K562 (cell line): Measurements from ENCODE around the gene PIGT. TPM values are rescaled to one million over a fixed set of nuclear protein-coding genes. Genes with fewer than 3 reads are reported as not detected.

Source experiments
- ATF6 ChIP-seq: sonication (generic); formaldehyde crosslinking; IDR thresholded peaks from 2 replicates; pipeline ENCODE4 v1.4.0; 2020; ENCODE audit warnings: mild to moderate bottlenecking, missing genetic modification reagents
- CCAR2 ChIP-seq: fragments of 200-400 bp; formaldehyde crosslinking; IDR thresholded peaks from 2 replicates; pipeline ENCODE4 v1.6.1; 2017; ENCODE audit warnings: mild to moderate bottlenecking, low read depth, low read length
- CXXC5 ChIP-seq: fragments of 250-450 bp; sonication (Bioruptor Pico); IDR thresholded peaks from 2 replicates; pipeline ENCODE4 v1.8.0; 2022; ENCODE audit warnings: inconsistent platforms, mild to moderate bottlenecking, moderate library complexity
- EGR1 ChIP-seq: fragments of 450-650 bp; conservative IDR thresholded peaks from 2 replicates; pipeline ENCODE4 v1.6.1; 2017; ENCODE audit warnings: mild to moderate bottlenecking
- EP300 ChIP-seq: IDR thresholded peaks from 2 replicates; pipeline ENCODE4 v1.6.1; 2012; ENCODE audit warnings: low read length, improper control_type of control experiment
- FUS ChIP-seq: fragments of 200-400 bp; formaldehyde crosslinking; optimal IDR thresholded peaks from 2 replicates; pipeline ENCODE3; 2017; ENCODE audit warnings: low read depth, low read length
- KDM2B ChIP-seq: fragments of 250-450 bp; sonication (Bioruptor Pico); IDR thresholded peaks from 2 replicates; pipeline ENCODE4 v1.8.0; 2021; ENCODE audit warnings: mild to moderate bottlenecking, moderate library complexity
- MECOM ChIP-seq: fragments of 250-450 bp; sonication (Bioruptor Pico); IDR thresholded peaks from 2 replicates; pipeline ENCODE4 v1.8.0; 2022; ENCODE audit warnings: inconsistent platforms
- PHF8 ChIP-seq: fragments of 200-600 bp; sonication (generic); IDR thresholded peaks from 2 replicates; pipeline ENCODE4 v1.6.1; 2012; ENCODE audit warnings: mixed run types, mild to moderate bottlenecking, inconsistent platforms, low read length, moderate library complexity, borderline replicate concordance
- RB1 ChIP-seq: fragments of 450-650 bp; IDR thresholded peaks from 2 replicates; pipeline ENCODE4 v1.6.1; 2017; ENCODE audit warnings: low read depth, mild to moderate bottlenecking
- SIN3B ChIP-seq: fragments of 450-650 bp; IDR thresholded peaks from 2 replicates; pipeline ENCODE4 v1.6.1; 2017; ENCODE audit warnings: low read depth, mild to moderate bottlenecking, moderate library complexity
- SPI1 ChIP-seq: IDR thresholded peaks from 2 replicates; pipeline ENCODE4 v1.6.1; 2011; ENCODE audit warnings: low read depth, low read length, control low read depth, borderline replicate concordance
- TAF1 ChIP-seq: IDR thresholded peaks from 2 replicates; pipeline ENCODE4 v1.6.1; 2011; ENCODE audit warnings: mild to moderate bottlenecking, low read length, moderate library complexity; ENCODE audit not compliant: insufficient read depth, control insufficient read depth, severe bottlenecking; ENCODE audit errors: extremely low read depth
- TBP ChIP-seq: optimal IDR thresholded peaks from 2 replicates; pipeline ENCODE3; 2011; ENCODE audit warnings: low read depth, low read length, improper control_type of control experiment
- TCF7 ChIP-seq: sonication (generic); IDR thresholded peaks from 2 replicates; pipeline ENCODE4 v1.6.1; 2016; ENCODE audit warnings: antibody characterized with exemption, borderline replicate concordance
- ZBTB11 ChIP-seq, 3 experiments: fragments of 200-800 bp in 1 of 3; fragments of 250-450 bp in 1 of 3; fragments of 450-650 bp in 1 of 3; sonication (Bioruptor Pico) in 1 of 3; sonication (Bioruptor generic) in 1 of 3; formaldehyde crosslinking in 1 of 3; IDR thresholded peaks; 2 replicates each; pipeline versions ENCODE4 v1.6.1 to v1.8.0; 2016 to 2022; ENCODE audit warnings: mild to moderate bottlenecking in 2 of 3, missing genetic modification characterization in 2 of 3, missing compliant biosample characterization in 1 of 3, moderate library complexity in 1 of 3
- ZKSCAN8 ChIP-seq: fragments of 200-800 bp; sonication (Bioruptor generic); IDR thresholded peaks from 2 replicates; pipeline ENCODE4 v1.6.1; 2016; ENCODE audit warnings: missing genetic modification characterization, missing compliant biosample characterization
- ZNF639 ChIP-seq, 2 experiments: fragments of 200-800 bp in 1 of 2; sonication (Bioruptor generic) in 1 of 2; sonication (generic) in 1 of 2; formaldehyde crosslinking in 1 of 2; IDR thresholded peaks in 1 of 2; conservative IDR thresholded peaks in 1 of 2; 2 replicates each; pipeline versions ENCODE4 v1.5.0 to v1.6.1; 2016 to 2020; ENCODE audit warnings: missing compliant biosample characterization in 1 of 2, missing genetic modification characterization in 1 of 2, missing genetic modification reagents in 1 of 2
- polyA plus RNA-seq, 8 experiments: library from polyadenylated mRNA; depleted of rRNA in 4 of 8; stranded (reverse) in 5 of 8; unstranded in 3 of 8; fragments of >200 nt; fragmentation: Nextera tagmentation in 2 of 8; fragmentation: Illumina TruSeq in 1 of 8; extraction: Ambion mirVana in 2 of 8; extraction: Trizol in 1 of 8; gene quantifications; 2 replicates each; pipeline versions ENCODE4 v1.2.1 to v1.2.3, GENCODE V29; 2011 to 2014; ENCODE audit warnings: inconsistent platforms in 1 of 8, missing spikeins in 1 of 8
- total RNA-seq, 7 experiments: library from RNA; depleted of rRNA in 6 of 7; stranded (reverse); fragments of >200 nt in 6 of 7; fragmentation: Illumina TruSeq in 2 of 7; extraction: Trizol in 2 of 7; gene quantifications; 2 replicates each; pipeline versions ENCODE4 v1.2.1 to v1.2.3, GENCODE V29; 2011 to 2021; ENCODE audit warnings: low replicate concordance in 1 of 7
- TF ChIP-seq, protein P1 (sequence below): sonication (generic); formaldehyde crosslinking; IDR thresholded peaks from 2 replicates; pipeline ENCODE4 v1.9.0; 2022; ENCODE audit warnings: mild to moderate bottlenecking, missing genetic modification reagents

The PIGT gene
- total and polyA plus RNA-seq, 9 of the 15 experiments (the other 6 are each of a cell fraction or from before 2014, with no cell fraction given), result 14.6 to 108 (median 46.9) TPM

- TF ChIP-seq KDM2B, result peak; percentile 62; the same call in 1 of the 2 replicates
- peak in 1 of 2 experiments; percentile 88; a peak in 2 of 4 replicates for TF ChIP-seq ZNF639 (CRISPR knock-in tag; conservative IDR thresholded peaks at IDR 0.05 in 1 of 2, IDR thresholded peaks at IDR 0.05 in 1 of 2)
- TF ChIP-seq, protein P1, sequence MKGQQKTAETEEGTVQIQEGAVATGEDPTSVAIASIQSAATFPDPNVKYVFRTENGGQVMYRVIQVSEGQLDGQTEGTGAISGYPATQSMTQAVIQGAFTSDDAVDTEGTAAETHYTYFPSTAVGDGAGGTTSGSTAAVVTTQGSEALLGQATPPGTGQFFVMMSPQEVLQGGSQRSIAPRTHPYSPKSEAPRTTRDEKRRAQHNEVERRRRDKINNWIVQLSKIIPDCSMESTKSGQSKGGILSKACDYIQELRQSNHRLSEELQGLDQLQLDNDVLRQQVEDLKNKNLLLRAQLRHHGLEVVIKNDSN (CRISPR knock-in tag), result no peak
- TF ChIP-seq FUS, result no peak
- peak; percentile 79 for TF ChIP-seq CXXC5
- TF ChIP-seq RB1, result peak; percentile 63; the same call in 1 of the 2 replicates
- TF ChIP-seq SIN3B, result 0 out of 2 replicates have a peak, but pooled peaks have one; percentile 17
- TF ChIP-seq CCAR2, result no peak
- TF ChIP-seq EGR1, result peak; percentile 92
- peak; percentile 24 to 92 (median 67); a peak in 4 of 6 replicates for TF ChIP-seq ZBTB11 (CRISPR knock-in tag; IDR thresholded peaks at IDR 0.05)
- TF ChIP-seq ATF6, result no peak
- no peak for TF ChIP-seq ZKSCAN8 (CRISPR knock-in tag)
- peak; percentile 54; the same call in 1 of the 2 replicates for TF ChIP-seq PHF8
- no peak for TF ChIP-seq EP300
- TF ChIP-seq SPI1, result peak; percentile 40; the same call in 1 of the 2 replicates
- no peak for TF ChIP-seq MECOM
- TF ChIP-seq TCF7, result no peak
- peak; percentile 49 for TF ChIP-seq TBP
- TF ChIP-seq TAF1, result peak; percentile 41
These were observed 9.5 kb upstream of the PIGT start (continued) for GRCh38 chr20:45406260-45407066.
